HG02970 (cell line): ENCODE data around the gene TBX21.

Experiments used
- ATAC-seq: cut with Tn5 transposase; IDR thresholded peaks from one replicate; pipeline ENCODE4 v1.9.1; 2021; ENCODE audit warnings: mild to moderate bottlenecking, moderate library complexity, moderate number of reproducible peaks; ENCODE audit not compliant: unreplicated experiment, low FRiP score

Gene TBX21

GRCh38 chr17:47697906-47698711 is 34.9 kb upstream of the TBX21 start:
- ATAC-seq, result no peak

DNA sequence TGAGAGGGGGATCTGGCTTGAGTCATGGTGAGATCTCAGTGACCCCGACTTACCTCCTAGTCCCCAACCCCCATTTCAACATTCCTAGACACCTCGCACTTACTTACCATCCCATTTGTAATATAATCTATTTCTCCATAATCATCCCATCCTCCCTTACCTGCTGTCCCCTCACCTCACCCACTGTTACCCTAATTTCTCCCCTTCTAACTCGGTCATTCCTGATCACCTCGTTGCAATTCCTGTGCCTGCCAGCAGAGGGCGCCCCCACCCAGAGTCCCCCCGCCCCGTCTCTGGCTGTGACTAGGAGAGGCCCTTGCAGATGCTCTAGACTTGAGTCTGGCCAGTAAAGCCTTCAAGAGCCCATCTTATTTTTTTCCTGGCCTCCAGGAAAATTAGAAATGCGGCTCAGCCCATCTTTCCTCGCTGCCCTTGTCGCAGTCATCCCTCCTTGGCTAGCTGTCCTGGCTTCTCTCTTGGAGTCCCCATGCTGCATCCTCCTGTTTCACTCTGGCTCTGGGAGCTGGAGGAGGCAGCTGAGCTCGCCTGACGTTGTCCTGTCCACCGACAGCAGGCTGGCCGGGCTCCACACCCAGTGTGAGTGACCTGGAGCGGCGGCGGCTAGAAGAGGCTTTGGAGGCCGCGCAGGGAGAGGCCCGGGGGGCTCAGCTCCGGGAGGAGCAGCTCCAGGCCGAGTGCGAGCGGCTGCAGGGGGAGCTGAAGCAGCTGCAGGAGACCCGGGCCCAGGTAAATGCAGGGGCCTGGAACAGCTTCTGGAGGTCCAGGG is 34.1 kb upstream of the TBX21 start:
- ATAC-seq, result no peak

- no peak for ATAC-seq
Observed at GRCh38 chr17:47699536-47699840, 33.5 kb upstream of the TBX21 start.

GRCh38 chr17:47700471-47701449 is 32.3 kb upstream of the TBX21 start:
- ATAC-seq, result no peak

DNA sequence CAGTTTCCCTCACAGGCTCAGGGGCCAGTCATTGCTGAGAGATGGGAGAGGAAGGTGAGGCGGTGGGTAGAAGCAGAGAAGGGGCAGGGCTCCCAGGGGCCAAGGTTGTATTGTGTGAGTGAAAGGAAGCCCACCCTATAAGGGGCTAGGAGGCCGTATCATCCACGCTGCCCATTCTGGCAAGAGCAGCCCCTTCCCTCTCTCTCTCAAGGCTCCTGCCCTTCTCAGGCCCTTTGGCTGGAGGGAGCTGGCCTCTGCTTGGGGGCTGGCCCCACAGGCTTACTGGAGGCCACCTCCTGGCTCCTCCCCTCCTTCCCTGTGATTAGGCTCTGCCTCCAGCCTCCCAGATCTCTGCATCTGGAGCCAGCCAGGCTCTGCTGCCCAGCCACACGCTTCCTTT is 31.4 kb upstream of the TBX21 start:
- ATAC-seq, result no peak

GRCh38 chr17:47702391-47702995 is 30.5 kb upstream of the TBX21 start:
- ATAC-seq, result no peak

DNA sequence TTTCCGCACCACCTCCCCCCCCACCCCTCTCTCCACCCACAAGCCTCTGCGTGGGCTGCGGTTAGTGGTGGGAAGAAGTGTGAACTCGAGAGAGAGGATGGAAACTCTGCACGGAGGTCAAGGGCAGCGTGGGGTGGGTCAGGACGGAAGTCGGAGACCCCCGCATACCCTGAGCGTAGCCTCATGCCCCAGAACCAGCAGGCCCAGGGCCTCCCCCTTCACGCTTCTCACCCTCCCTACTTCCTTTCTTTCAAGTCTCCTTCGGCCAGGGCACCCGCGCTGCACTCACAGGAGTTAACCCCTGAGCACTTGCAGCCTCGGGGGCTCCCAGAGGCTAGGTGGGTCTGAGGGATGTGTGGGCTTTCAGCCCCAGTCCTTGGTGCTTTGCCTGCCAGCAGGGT is 29.8 kb upstream of the TBX21 start:
- no peak for ATAC-seq

DNA sequence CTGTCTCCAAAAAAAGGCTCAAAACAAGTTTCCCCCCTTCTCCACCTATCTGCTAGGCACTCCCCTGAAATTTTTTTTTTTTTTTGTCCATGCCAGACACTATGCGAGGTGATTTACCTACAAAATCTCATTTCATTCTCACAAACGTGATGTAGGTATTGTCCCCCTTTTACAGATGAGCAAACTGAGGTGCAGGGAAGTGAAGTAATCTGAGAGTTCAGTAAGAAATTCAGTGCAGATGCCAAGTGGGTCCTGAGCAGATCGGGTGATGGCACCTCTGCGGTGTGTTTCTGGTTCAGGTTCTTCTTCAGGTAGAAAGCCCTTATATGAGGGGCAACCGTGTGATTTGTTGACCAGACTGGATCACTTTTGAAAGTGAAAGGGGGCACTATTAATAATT is 29.4 kb upstream of the TBX21 start:
- no peak for ATAC-seq

DNA sequence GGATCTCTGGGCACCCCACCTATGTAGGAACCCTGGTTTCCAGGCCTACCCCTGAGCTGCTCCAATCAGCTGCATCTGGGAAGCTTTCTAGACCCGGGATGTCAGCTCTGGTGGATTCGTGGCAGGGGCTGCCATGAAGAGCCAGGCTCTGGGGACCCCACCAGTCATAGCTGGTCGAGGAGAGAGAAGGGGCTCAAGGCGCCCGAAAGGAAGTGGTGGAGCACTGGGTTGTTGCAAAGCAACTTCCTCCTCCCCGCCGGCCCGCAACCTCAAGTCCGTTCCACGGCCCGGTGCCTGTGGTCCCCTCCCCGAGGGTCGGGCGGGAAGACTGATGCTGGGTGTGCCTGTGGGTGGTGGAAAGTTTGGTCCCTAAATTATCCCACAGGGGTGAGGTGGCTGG is 28.9 kb upstream of the TBX21 start:
- no peak for ATAC-seq

GRCh38 chr17:47704736-47705135 is 28.3 kb upstream of the TBX21 start:
- no peak for ATAC-seq

DNA sequence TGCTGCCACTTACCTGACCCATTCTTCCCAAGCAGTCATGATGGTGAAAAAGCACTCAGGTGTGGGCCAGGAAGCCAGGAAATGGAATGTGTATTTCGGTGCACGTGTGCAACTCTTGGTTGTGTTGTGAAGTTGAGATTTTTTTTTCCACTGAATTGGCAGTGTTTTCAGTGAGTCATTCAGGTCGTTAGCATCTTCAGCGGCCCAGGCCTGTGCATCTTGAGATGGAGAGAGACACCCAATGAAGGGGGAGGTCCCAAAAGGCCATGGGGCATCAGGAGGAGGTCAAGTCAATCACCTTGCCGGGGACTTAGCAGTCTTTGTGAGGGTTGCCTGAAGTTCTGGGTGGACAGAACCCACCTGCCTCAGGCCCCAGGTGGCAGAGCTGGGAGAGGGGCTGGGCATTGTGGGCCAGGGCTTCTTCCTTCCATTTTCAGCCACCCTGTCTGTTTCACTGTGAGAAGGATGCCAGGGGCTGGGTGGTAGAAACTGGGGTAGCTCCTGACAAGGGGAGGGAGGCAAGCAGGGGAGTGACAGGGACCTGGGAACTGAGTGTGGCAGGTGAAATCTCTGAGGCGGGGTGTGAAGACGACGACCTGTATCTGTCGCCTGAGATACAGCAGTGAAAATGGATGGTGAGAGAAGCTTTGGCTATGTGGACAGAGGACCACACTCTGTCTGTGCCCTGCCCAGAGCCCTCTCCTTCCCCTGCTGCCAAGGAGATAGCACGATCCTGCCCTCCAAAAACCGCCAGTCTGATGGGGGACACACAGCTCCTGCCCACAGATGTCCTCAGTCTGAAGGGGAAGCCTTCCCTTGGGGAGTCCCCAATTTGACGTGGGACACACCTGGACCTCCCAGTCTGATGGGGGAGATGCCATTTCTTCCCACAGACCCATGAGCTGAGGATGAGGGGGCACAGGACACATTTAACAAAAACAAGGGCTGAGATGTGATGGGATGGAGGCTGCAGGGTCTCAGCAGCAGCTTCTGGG is 27.2 kb upstream of the TBX21 start:
- no peak for ATAC-seq

- ATAC-seq, result no peak
Observed at GRCh38 chr17:47707056-47707804, 25.8 kb upstream of the TBX21 start.

DNA sequence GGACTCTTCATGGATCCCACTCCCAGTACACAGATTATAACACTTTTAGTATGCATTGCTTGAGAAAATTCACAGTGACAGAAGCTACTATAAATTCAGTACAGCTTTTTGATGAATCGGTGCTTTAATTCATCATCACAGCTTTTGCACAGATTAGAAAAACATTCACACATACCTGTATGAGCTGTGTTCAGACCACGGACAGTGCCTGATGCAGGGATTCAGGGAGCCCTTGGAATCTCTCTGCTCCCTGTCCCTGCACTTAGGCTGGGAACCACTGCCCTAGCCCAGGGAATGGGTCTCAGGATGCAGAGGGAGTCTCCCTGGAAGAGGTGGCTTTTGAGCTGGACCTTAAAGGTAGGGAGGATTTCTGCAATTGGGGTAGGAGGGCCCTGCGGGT is 25.2 kb upstream of the TBX21 start:
- no peak for ATAC-seq

DNA sequence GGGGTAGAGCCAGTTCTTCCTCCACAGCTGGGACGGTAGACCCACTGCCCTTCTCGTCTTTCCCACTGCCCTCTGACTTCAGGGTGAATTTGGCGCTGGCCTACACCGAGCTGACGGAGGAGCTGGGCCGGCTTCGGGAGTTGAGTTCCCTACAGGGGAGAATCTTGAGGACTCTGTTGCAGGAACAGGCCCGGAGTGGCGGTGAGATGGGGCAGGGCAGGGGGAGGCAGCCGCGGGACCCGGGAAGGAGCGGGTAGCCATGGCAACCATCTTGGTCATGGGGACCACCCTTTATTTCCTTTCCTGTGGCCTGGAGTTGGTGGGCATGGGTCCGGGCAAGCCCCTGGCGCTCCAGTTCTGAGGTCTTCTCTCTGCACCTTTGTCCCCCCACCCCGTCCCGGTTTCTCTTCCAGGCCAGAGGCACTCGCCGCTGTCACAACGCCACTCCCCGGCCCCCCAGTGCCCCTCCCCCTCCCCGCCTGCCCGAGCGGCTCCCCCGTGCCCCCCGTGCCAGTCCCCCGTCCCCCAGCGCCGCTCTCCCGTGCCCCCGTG is 24.6 kb upstream of the TBX21 start:
- ATAC-seq, result no peak

DNA sequence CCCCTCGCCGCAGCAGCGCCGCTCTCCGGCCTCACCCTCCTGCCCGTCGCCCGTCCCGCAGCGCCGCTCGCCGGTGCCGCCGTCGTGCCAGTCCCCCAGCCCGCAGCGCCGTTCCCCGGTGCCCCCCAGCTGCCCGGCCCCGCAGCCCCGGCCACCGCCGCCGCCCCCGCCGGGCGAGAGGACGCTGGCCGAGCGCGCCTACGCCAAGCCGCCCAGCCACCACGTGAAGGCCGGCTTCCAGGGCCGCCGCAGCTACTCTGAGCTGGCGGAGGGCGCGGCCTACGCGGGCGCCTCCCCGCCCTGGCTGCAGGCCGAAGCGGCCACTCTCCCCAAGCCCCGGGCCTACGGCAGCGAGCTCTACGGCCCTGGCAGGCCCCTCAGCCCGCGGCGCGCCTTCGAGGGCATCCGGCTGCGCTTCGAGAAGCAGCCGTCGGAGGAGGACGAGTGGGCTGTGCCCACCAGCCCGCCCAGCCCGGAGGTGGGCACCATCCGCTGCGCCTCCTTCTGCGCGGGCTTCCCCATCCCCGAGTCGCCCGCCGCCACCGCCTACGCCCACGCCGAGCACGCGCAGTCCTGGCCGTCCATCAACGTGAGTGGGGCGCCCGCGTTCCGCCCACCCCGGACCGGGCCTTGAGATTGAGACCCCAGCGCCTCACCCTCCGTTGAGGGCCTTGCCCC is 24.0 kb upstream of the TBX21 start:
- no peak for ATAC-seq

- ATAC-seq, result no peak
Observed at GRCh38 chr17:47709594-47709993, 23.4 kb upstream of the TBX21 start.

- no peak for ATAC-seq
Observed at GRCh38 chr17:47711366-47712099, 21.5 kb upstream of the TBX21 start.
